Measurements from ENCODE around the gene HDAC11. TPM values are rescaled to one million over a fixed set of nuclear protein-coding genes. Genes with fewer than 3 reads are reported as not detected.

HDAC11 gene
- total RNA-seq, 2 experiments from 2014 or later, result 0.74 to 1.1 TPM

- H3K4me2 ChIP-seq (ENCODE audit: low read length), result no peak overlapping the region
- DNase-seq (ENCODE audit: low spot score), result no peak
- H3K36me3 ChIP-seq (ENCODE audit: insufficient read depth, low read length), result no peaks in the 10 kb centered on the region
- H3K4me3 ChIP-seq (ENCODE audit: low read depth, low read length, poor library complexity, severe bottlenecking), result no peak overlapping the region
- H3K9me2 ChIP-seq (ENCODE audit: insufficient read depth, low read length), result no peaks in the 10 kb centered on the region
- intact Hi-C loops (cut with micrococcal nuclease; ENCODE audit: unreplicated experiment), result no loop called here
- ChIA-PET POLR2A (no interaction called here), CTCF (ENCODE audit: unreplicated experiment) (no interaction called here)
- no peaks in the 10 kb centered on the region for H3K9me3 ChIP-seq (ENCODE audit: low read length)
- H3K27ac ChIP-seq (ENCODE audit: low read depth, low read length, poor library complexity, severe bottlenecking), result no peak overlapping the region
- no peaks in the 10 kb centered on the region for H3K4me1 ChIP-seq (ENCODE audit: insufficient read depth, low read length, poor library complexity, severe bottlenecking)
- TF ChIP-seq CTCF (conservative IDR thresholded peaks at IDR 0.05; ENCODE audit: low read length) (no peak), EZH2phosphoT487 (IDR thresholded peaks at IDR 0.05; ENCODE audit: borderline replicate concordance, low read depth, low read length) (no peak)
- no peaks in the 10 kb centered on the region for H4K20me1 ChIP-seq (ENCODE audit: insufficient read depth, low read length)
- H3K79me2 ChIP-seq (ENCODE audit: insufficient read depth, low read depth, low read length), result no peaks in the 10 kb centered on the region
- no peak overlapping the region for H2AFZ ChIP-seq (ENCODE audit: low read length)
- no TSS peak for BruUV-seq (replicated peaks)
Observed at GRCh38 chr3:13536832-13537231, 56.7 kb downstream of the HDAC11 start.

- Histone ChIP-seq H3K79me2 (ENCODE audit: insufficient read depth, low read depth, low read length) (no peaks in the 10 kb centered on the region), H3K4me2 (ENCODE audit: low read length) (no peak overlapping the region), H3K9me3 (ENCODE audit: low read length) (no peaks in the 10 kb centered on the region), H4K20me1 (ENCODE audit: insufficient read depth, low read length) (no peaks in the 10 kb centered on the region), H3K9me2 (ENCODE audit: insufficient read depth, low read length) (no peaks in the 10 kb centered on the region), H3K27ac (ENCODE audit: low read depth, low read length, poor library complexity, severe bottlenecking) (no peak overlapping the region), H2AFZ (ENCODE audit: low read length) (no peak overlapping the region), H3K36me3 (ENCODE audit: insufficient read depth, low read length) (no peaks in the 10 kb centered on the region), H3K4me1 (ENCODE audit: insufficient read depth, low read length, poor library complexity, severe bottlenecking) (no peaks in the 10 kb centered on the region), H3K4me3 (ENCODE audit: low read depth, low read length, poor library complexity, severe bottlenecking) (no peak overlapping the region)
- no TSS peak for BruUV-seq (replicated peaks)
- ChIA-PET POLR2A (no interaction called here), CTCF (ENCODE audit: unreplicated experiment) (no interaction called here)
- TF ChIP-seq CTCF (conservative IDR thresholded peaks at IDR 0.05; ENCODE audit: low read length) (no peak), EZH2phosphoT487 (IDR thresholded peaks at IDR 0.05; ENCODE audit: borderline replicate concordance, low read depth, low read length) (no peak)
- intact Hi-C loops (cut with micrococcal nuclease; ENCODE audit: unreplicated experiment), result no loop called here
- DNase-seq (ENCODE audit: low spot score), result no peak
Observed at GRCh38 chr3:13537244-13537908, 57.3 kb downstream of the HDAC11 start.

- H3K9me3 ChIP-seq (ENCODE audit: low read length), result no peaks in the 10 kb centered on the region
- H3K36me3 ChIP-seq (ENCODE audit: insufficient read depth, low read length), result no peaks in the 10 kb centered on the region
- CTCF ChIA-PET (ENCODE audit: unreplicated experiment), result no interaction called here
- no peak overlapping the region for H3K4me2 ChIP-seq (ENCODE audit: low read length)
- H3K4me1 ChIP-seq (ENCODE audit: insufficient read depth, low read length, poor library complexity, severe bottlenecking), result no peaks in the 10 kb centered on the region
- H3K4me3 ChIP-seq (ENCODE audit: low read depth, low read length, poor library complexity, severe bottlenecking), result no peak overlapping the region
- BruUV-seq (replicated peaks), result no TSS peak
- H3K27ac ChIP-seq (ENCODE audit: low read depth, low read length, poor library complexity, severe bottlenecking), result no peak overlapping the region
- TF ChIP-seq EZH2phosphoT487 (IDR thresholded peaks at IDR 0.05; ENCODE audit: borderline replicate concordance, low read depth, low read length) (no peak), CTCF (conservative IDR thresholded peaks at IDR 0.05; ENCODE audit: low read length) (no peak)
- H3K79me2 ChIP-seq (ENCODE audit: insufficient read depth, low read depth, low read length), result no peaks in the 10 kb centered on the region
- H2AFZ ChIP-seq (ENCODE audit: low read length), result no peak overlapping the region
- POLR2A ChIA-PET, result no interaction called here
- intact Hi-C loops (cut with micrococcal nuclease; ENCODE audit: unreplicated experiment), result no loop called here
- H4K20me1 ChIP-seq (ENCODE audit: insufficient read depth, low read length), result no peaks in the 10 kb centered on the region
- no peaks in the 10 kb centered on the region for H3K9me2 ChIP-seq (ENCODE audit: insufficient read depth, low read length)
- no peak for DNase-seq (ENCODE audit: low spot score)
Observed at GRCh38 chr3:13537909-13538296, 57.8 kb downstream of the HDAC11 start.

Data from OCI-LY7 (cell line).